ENCODE results near the gene ATF7IP2. TPM values are rescaled to one million over a fixed set of nuclear protein-coding genes. Genes with fewer than 3 reads are reported as not detected.
"Not testable (repeated sequence)": the region's sequence is repeated elsewhere in the genome, so short reads cannot be mapped to it uniquely, and the experiment has no call there.

The ATF7IP2 gene
- total RNA-seq, 3 donors from 2014 or later = 8.5 to 10.4 (median 9.4) TPM

GRCh38 chr16:10345629-10346028 lies 40.2 kb upstream of the ATF7IP2 start:
- Histone ChIP-seq H3K4me3 (no peak overlapping the region), H3K9me3 (peaks cover 22 to 47% of the 10 kb centered on the region in 2 donors), H3K36me3 (no peaks in the 10 kb centered on the region), H3K4me1 (no peaks in the 10 kb centered on the region), H3K27ac (no peak overlapping the region), H3K27me3 (no peaks in the 10 kb centered on the region)
- TF ChIP-seq POLR2AphosphoS5 (IDR thresholded peaks at IDR 0.05) (no peak), POLR2A (IDR thresholded peaks at IDR 0.05) (no peak), CTCF (IDR thresholded peaks at IDR 0.05) (no peak)
- intact Hi-C loops (cut with DNase I; ENCODE audit: low total_unique reads) = no loop called here
- DNase-seq (ENCODE audit: low spot score in 2 of 2) = no peak

- intact Hi-C loops (cut with DNase I; ENCODE audit: low total_unique reads) = no loop called here
- Histone ChIP-seq H3K4me3 (no peak overlapping the region), H3K27ac (no peak overlapping the region), H3K36me3 (no peaks in the 10 kb centered on the region), H3K27me3 (no peaks in the 10 kb centered on the region), H3K9me3 (peaks cover 0 to 10% of the 10 kb centered on the region in 2 donors), H3K4me1 (no peaks in the 10 kb centered on the region)
- TF ChIP-seq CTCF (IDR thresholded peaks at IDR 0.05) (no peak), POLR2AphosphoS5 (IDR thresholded peaks at IDR 0.05) (no peak), POLR2A (IDR thresholded peaks at IDR 0.05) (no peak)
- no peak for DNase-seq (ENCODE audit: low spot score in 2 of 2)
Measured at GRCh38 chr16:10349851-10350250, 36.0 kb upstream of the ATF7IP2 start.

DNA sequence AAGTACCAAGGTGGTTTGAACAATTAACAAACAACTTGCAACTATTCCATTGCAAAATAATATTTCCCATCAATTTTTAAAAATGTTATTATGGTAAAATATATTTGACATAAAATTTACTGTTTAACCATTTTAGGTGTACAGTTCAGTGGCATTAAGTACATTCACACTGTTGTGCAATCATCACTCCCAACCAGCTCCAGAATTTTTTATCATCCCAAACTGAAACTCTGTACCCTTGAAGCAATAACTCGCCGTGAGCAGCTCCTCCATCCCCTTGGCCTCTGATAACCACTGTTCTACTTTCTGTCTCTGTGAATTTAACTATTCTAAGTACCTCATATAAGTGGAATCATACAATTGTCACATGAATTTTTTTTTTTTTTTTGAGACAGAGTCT lies 33.6 kb upstream of the ATF7IP2 start:
- Histone ChIP-seq H3K9me3 (peaks cover 7% of the 10 kb centered on the region in 2 donors), H3K27me3 (no peaks in the 10 kb centered on the region), H3K36me3 (no peaks in the 10 kb centered on the region), H3K4me3 (no peak overlapping the region), H3K4me1 (no peaks in the 10 kb centered on the region), H3K27ac (no peak overlapping the region)
- no peak for DNase-seq (ENCODE audit: low spot score in 2 of 2)
- intact Hi-C loops (cut with DNase I; ENCODE audit: low total_unique reads) = no loop called here
- no peak for TF ChIP-seq POLR2AphosphoS5 (IDR thresholded peaks at IDR 0.05)
- no peak for TF ChIP-seq CTCF (IDR thresholded peaks at IDR 0.05)
- TF ChIP-seq POLR2A (IDR thresholded peaks at IDR 0.05) = no peak

DNA sequence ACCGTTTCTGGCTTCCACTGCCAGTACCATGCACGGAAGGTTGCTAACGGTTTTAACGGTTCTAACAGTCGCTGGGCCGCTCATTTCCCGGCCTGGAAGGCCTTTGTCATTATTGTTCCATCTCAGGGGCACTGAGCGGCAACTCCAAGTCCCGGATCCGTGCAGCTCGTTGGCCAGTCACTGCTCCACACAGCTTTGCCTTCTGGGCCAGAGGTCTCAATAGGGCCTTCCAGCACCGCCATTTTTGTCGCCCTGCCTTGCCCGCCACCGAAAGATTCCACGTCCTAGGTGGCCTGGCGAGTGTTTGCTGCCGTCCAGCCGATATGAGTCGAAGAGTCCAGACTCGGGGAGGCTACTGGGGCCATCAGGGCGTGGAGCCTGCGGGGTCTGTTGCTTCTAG lies 30.3 kb upstream of the ATF7IP2 start:
- intact Hi-C loops (cut with DNase I; ENCODE audit: low total_unique reads) = no loop called here
- peaks cover 7% of the 10 kb centered on the region in 2 donors for H3K9me3 ChIP-seq
- TF ChIP-seq CTCF (IDR thresholded peaks at IDR 0.05) (no peak), POLR2AphosphoS5 (IDR thresholded peaks at IDR 0.05) (no peak), POLR2A (IDR thresholded peaks at IDR 0.05) (no peak)
- DNase-seq (ENCODE audit: low spot score in 2 of 2) = no peak
- no peaks in the 10 kb centered on the region for H3K36me3 ChIP-seq
- H3K27ac ChIP-seq = no peak overlapping the region
- no peaks in the 10 kb centered on the region for H3K27me3 ChIP-seq
- H3K4me3 ChIP-seq = no peak overlapping the region
- H3K4me1 ChIP-seq = no peaks in the 10 kb centered on the region

GRCh38 chr16:10356870-10357842 lies 28.7 kb upstream of the ATF7IP2 start:
- Histone ChIP-seq H3K4me3 (no peak overlapping the region), H3K36me3 (no peaks in the 10 kb centered on the region), H3K27me3 (no peaks in the 10 kb centered on the region), H3K27ac (no peak overlapping the region), H3K4me1 (no peaks in the 10 kb centered on the region), H3K9me3 (peaks cover 7% of the 10 kb centered on the region in 2 donors)
- DNase-seq (ENCODE audit: low spot score in 2 of 2) = no peak
- TF ChIP-seq CTCF (IDR thresholded peaks at IDR 0.05) (no peak), POLR2A (IDR thresholded peaks at IDR 0.05) (no peak), POLR2AphosphoS5 (IDR thresholded peaks at IDR 0.05) (no peak)
- intact Hi-C loops (cut with DNase I; ENCODE audit: low total_unique reads) = no loop called here

GRCh38 chr16:10361747-10362076 lies 24.1 kb upstream of the ATF7IP2 start:
- DNase-seq (ENCODE audit: low spot score in 2 of 2); H3K27ac ChIP-seq; H3K4me3 ChIP-seq; intact Hi-C loops (cut with DNase I; ENCODE audit: low total_unique reads); H3K4me1 ChIP-seq; H3K36me3 ChIP-seq; H3K9me3 ChIP-seq; H3K27me3 ChIP-seq: not testable (repeated sequence)

Measured in breast epithelium (tissue), 4 donors.